Body of pancreas (tissue), 4 donors: ENCODE data around the gene RPP38. TPM values are rescaled to one million over a fixed set of nuclear protein-coding genes. Genes with fewer than 3 reads are reported as not detected.

Source experiments
- ATAC-seq: fragments of 150-250 bp; one replicate; pipeline ENCODE4 v1.9.1; 2016
- DNase-seq, 4 donors: peaks; one replicate each; pipeline ENCODE4 v3.0.0-alpha.2; 2019
- H3K27ac ChIP-seq, 4 donors: fragments of 200-600 bp; sonication (generic); 1 replicate in 3 of 4; 2 replicates in 1 of 4; pipeline versions ENCODE4 v1.5.1 to v1.6.1; 2016 to 2019; ENCODE audit warnings: mild to moderate bottlenecking in 1 of 4, mixed read lengths in 1 of 4, moderate library complexity in 1 of 4
- H3K27me3 ChIP-seq, 2 donors: fragments of 200-600 bp; sonication (generic); one replicate each; pipeline ENCODE4 v1.6.0; 2016; ENCODE audit warnings: mild to moderate bottlenecking in 1 of 2
- H3K36me3 ChIP-seq, 2 donors: fragments of 200-600 bp; sonication (generic); replicated peaks in 1 of 2; 2 replicates each; pipeline ENCODE4 v1.5.1; 2016; ENCODE audit warnings: low read depth in 2 of 2; ENCODE audit not compliant: insufficient read depth in 1 of 2
- H3K4me1 ChIP-seq: fragments of 200-600 bp; sonication (generic); one replicate; pipeline ENCODE4 v1.6.0; 2016
- H3K4me3 ChIP-seq, 2 donors: fragments of 200-600 bp; sonication (generic); 1 replicate in 1 of 2; 2 replicates in 1 of 2; pipeline ENCODE4 v1.5.1; 2016 to 2019
- H3K9me3 ChIP-seq, 3 donors: fragments of 200-600 bp; sonication (generic); 1 replicate in 2 of 3; 2 replicates in 1 of 3; pipeline ENCODE4 v1.5.1; 2016
- POLR2A ChIP-seq, 3 donors: fragments of 450-650 bp; IDR thresholded peaks; one replicate each; pipeline ENCODE4 v1.6.1; 2016; ENCODE audit warnings: antibody characterized with exemption in 3 of 3, mild to moderate bottlenecking in 2 of 3
- WGBS, 2 donors: methylation state at CpG; one replicate each; pipeline ENCODE4 v1.1.5; 2017; 5-methylcytosine and 5-hydroxymethylcytosine counted together
- intact Hi-C: fragments of 100-400 bp; cut with DNase I; formaldehyde crosslinking; loops from one replicate; pipeline ENCODE4 v1.15.1; 2023
- total RNA-seq, 2 donors: library from RNA; depleted of rRNA; stranded (reverse); fragments of >200 nt; gene quantifications; one replicate each; pipeline ENCODE4 v1.1.0, GENCODE V29; 2016
- TF ChIP-seq, protein P1 (sequence below), 7 experiments: fragments of 450-650 bp in 4 of 7; fragments of 200-600 bp in 3 of 7; sonication (generic) in 3 of 7; IDR thresholded peaks; one replicate each; pipeline ENCODE4 v1.5.1; 2016 to 2019; ENCODE audit warnings: antibody characterized with exemption in 7 of 7

RPP38 gene
- total RNA-seq, 2 donors from 2014 or later = 7.3 to 24.4 TPM

DNA sequence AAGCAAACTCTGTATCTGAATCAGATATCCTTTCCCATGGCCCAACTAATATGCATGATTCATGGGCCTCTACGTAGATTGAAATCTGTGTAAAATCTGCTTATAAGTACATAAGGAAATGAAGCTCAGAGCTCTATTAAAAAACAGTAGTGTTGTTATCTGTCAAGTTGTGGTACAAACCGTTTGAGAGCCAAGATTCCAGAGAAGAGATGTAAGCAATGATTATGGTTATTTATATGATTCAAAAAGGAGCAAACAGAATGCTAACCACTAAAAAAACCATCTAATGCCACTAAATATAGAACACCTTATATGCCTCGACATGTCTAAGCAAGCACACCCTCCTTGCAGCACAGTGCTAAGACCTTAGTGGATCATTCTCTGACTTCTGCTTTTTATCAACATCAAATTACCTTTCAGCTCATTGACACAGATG, 26.6 kb downstream of the RPP38 start:
- peaks cover 0 to under 1% of the 10 kb centered on the region in 2 donors for H3K36me3 ChIP-seq
- 64 to 65% methylated on average over 3 of the region's 3 CpGs for WGBS, 2 donors
- intact Hi-C loops = no loop called here
- H3K9me3 ChIP-seq = no peaks in the 10 kb centered on the region
- no peak overlapping the region for H3K4me3 ChIP-seq
- H3K27me3 ChIP-seq = no peaks in the 10 kb centered on the region
- H3K27ac ChIP-seq = no peak overlapping the region
- no peaks in the 10 kb centered on the region for H3K4me1 ChIP-seq
- no peak for DNase-seq
- TF ChIP-seq, protein P1, sequence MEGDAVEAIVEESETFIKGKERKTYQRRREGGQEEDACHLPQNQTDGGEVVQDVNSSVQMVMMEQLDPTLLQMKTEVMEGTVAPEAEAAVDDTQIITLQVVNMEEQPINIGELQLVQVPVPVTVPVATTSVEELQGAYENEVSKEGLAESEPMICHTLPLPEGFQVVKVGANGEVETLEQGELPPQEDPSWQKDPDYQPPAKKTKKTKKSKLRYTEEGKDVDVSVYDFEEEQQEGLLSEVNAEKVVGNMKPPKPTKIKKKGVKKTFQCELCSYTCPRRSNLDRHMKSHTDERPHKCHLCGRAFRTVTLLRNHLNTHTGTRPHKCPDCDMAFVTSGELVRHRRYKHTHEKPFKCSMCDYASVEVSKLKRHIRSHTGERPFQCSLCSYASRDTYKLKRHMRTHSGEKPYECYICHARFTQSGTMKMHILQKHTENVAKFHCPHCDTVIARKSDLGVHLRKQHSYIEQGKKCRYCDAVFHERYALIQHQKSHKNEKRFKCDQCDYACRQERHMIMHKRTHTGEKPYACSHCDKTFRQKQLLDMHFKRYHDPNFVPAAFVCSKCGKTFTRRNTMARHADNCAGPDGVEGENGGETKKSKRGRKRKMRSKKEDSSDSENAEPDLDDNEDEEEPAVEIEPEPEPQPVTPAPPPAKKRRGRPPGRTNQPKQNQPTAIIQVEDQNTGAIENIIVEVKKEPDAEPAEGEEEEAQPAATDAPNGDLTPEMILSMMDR (IDR thresholded peaks at IDR 0.05) = no peak
- TF ChIP-seq POLR2A (IDR thresholded peaks at IDR 0.05) = no peak
- no peak for ATAC-seq

DNA sequence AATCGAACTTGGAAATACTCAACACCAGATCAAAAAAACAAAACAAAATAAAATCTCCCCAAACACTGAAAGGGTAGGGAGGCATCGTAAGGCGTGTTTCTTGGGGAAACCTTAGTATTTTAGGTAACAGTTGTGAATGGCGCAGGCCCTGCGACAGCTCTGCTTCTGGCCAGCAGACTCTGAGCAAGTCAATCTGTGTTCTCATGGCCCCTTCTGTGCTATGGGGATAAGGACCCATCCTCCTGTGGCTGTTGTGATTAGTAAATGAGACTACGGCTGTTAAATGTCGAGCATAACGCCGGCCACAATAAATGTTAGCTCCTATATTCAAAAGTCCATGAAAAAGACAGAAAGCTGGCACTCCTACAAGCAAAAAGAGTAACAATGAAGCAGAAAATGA, 27.0 kb downstream of the RPP38 start:
- WGBS, 2 donors = 94 to 95% methylated on average over 9 of the region's 9 CpGs
- TF ChIP-seq, protein P1 (IDR thresholded peaks at IDR 0.05) = no peak
- TF ChIP-seq POLR2A (IDR thresholded peaks at IDR 0.05) = no peak
- DNase-seq (no peak), ATAC-seq (no peak)
- intact Hi-C loops = no loop called here
- H3K36me3 ChIP-seq = no peaks in the 10 kb centered on the region
- no peaks in the 10 kb centered on the region for H3K9me3 ChIP-seq
- H3K4me1 ChIP-seq = no peaks in the 10 kb centered on the region
- H3K27me3 ChIP-seq = no peaks in the 10 kb centered on the region
- H3K4me3 ChIP-seq = no peak overlapping the region
- no peak overlapping the region for H3K27ac ChIP-seq

DNA sequence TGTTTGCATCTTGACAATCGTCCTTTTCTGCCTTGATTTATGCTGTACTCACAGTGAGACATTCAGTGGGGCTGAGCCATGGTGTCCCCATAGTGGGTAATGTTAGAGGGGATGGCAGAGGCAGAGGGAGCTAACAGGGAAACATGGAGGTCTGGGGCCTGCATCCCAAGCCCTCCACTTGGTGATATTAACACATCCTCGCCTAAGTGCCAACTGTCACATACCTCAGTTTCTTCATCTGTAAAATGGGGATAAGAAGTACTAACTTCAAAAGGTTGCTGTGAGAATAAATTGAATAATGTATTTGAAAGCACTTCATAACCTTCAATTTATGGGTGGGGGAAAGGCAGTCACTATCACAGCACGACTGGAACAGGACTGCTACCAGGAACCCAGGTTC, 27.8 kb downstream of the RPP38 start:
- DNase-seq (no peak), ATAC-seq (no peak)
- intact Hi-C loops = no loop called here
- Histone ChIP-seq H3K4me1 (no peaks in the 10 kb centered on the region), H3K27me3 (no peaks in the 10 kb centered on the region), H3K9me3 (no peaks in the 10 kb centered on the region), H3K4me3 (no peak overlapping the region), H3K27ac (no peak overlapping the region), H3K36me3 (no peaks in the 10 kb centered on the region)
- 84 to 86% methylated on average over 3 of the region's 3 CpGs for WGBS, 2 donors
- TF ChIP-seq POLR2A (IDR thresholded peaks at IDR 0.05) = no peak
- TF ChIP-seq, protein P1 (IDR thresholded peaks at IDR 0.05) = no peak

DNA sequence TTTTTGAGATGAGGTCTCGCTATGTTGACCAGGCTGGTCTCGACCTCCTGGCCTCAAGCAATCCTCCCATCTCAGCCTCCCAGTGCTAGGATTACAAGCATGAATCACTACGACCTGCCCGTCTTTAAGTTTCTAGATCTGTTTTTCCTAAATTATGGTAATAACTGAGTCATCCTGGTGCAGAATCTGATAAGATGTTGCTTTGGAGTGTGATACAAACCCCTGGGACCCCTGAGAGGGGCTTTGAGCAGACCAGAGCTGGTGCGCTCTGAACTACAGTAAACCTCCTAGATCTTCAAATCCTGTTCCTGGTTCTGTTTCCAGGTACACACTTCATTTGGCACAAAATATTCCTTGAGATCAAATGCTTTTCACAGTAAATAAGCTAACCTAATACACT, 34.2 kb downstream of the RPP38 start:
- Histone ChIP-seq H3K27ac (no peak overlapping the region), H3K9me3 (no peaks in the 10 kb centered on the region), H3K36me3 (peaks cover 0 to 7% of the 10 kb centered on the region in 2 donors), H3K4me1 (no peaks in the 10 kb centered on the region), H3K4me3 (no peak overlapping the region), H3K27me3 (no peaks in the 10 kb centered on the region)
- no peak for DNase-seq
- TF ChIP-seq, protein P1 (IDR thresholded peaks at IDR 0.05) = no peak
- TF ChIP-seq POLR2A (IDR thresholded peaks at IDR 0.05) = no peak
- ATAC-seq = no peak
- WGBS, 2 donors = 95 to 98% methylated on average over 5 of the region's 5 CpGs
- intact Hi-C loops = no loop called here
